GM19372 (cell line): ENCODE measurements around the gene IL2RA.
"Not testable (repeated sequence)": the region's sequence is repeated elsewhere in the genome, so short reads cannot be mapped to it uniquely, and the experiment has no call there.

Experiments used
- ATAC-seq: cut with Tn5 transposase; IDR thresholded peaks from one replicate; pipeline ENCODE4 v1.9.1; 2021; ENCODE audit warnings: mild to moderate bottlenecking, low read depth, moderate library complexity; ENCODE audit not compliant: unreplicated experiment

IL2RA gene

DNA sequence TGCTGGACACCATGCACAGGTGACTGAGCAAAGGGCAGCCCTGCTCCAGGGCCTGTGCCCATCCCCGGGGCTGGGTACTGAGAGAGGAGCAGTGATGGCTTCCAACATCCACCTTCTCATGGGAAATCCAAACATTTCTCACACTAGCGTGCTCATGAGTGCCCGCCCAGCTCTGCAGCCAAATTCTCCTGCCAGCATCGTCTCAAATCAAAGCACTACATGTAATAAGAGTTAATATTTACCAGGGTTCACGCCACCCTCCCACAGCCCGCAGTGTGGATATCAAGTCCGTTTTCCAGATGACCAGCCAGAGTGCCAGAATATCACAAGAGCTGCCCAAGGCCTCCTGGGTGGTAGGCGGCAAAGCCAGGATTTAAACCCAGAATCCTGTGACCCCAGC lies 96.9 kb downstream of the IL2RA start:
- ATAC-seq = no peak

GRCh38 chr10:5964736-5965135 lies 97.4 kb downstream of the IL2RA start:
- ATAC-seq = no peak

GRCh38 chr10:5963591-5963990 lies 98.6 kb downstream of the IL2RA start:
- no peak for ATAC-seq

GRCh38 chr10:5963071-5963470 lies 99.1 kb downstream of the IL2RA start:
- no peak for ATAC-seq

DNA sequence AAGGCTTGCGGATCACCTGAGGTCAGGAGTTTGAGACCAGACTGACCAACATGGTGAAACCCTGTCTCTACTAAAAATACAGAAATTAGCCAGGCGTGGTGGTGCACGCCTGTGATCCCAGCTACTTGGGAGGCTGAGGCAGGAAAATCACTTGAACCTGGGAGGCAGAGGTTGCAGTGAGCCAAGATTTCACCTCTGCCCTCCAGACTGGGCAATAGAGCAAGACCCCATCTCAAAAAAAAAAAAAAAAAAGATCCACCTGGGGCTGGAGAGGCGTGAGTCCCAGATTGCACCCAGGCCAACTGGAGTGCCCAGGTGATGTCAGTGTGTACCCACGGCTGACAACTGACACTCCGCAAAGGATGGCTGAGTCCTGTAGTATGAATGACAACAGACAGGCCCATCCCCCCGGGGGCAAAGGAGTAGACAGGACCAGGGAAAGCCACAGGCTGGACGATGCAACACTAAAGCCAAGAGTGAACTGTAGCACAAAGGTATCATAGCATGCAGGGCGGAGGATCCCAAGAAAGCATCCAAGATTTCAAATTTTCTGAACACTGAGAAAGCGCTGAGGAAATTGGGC lies 99.7 kb downstream of the IL2RA start:
- ATAC-seq = not testable (repeated sequence)

- ATAC-seq = no peak
These were observed 100.6 kb downstream of the IL2RA start for GRCh38 chr10:5961405-5962100.

DNA sequence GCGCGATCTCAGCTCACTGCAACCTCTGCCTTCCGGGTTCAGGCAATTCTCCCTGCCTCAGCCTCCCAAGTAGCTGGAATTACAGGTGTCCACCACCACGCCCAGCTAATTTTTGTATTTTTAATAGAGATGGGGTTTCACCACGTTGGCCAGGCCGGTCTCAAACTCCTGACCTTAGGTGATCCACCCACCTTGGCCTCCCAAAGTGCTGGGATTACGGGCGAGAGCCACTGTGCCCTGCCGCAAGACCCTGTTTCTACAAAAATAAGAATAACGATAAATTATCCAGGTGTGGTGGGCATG lies 101.2 kb downstream of the IL2RA start:
- not testable (repeated sequence) for ATAC-seq
